Transverse colon (tissue), 4 donors: ENCODE data around the gene CDC14A. TPM values are rescaled to one million over a fixed set of nuclear protein-coding genes. Genes with fewer than 3 reads are reported as not detected.

Experiments
- DNase-seq: peaks from one replicate; pipeline ENCODE4 v3.0.0-alpha.2; 2019
- H3K27ac ChIP-seq, 4 donors: fragments of 200-600 bp; sonication (generic); 2 replicates each; pipeline ENCODE4 v1.5.1; 2016 to 2018; ENCODE audit warnings: inconsistent platforms in 4 of 4
- H3K27me3 ChIP-seq: fragments of 200-600 bp; sonication (generic); 2 replicates; pipeline ENCODE4 v1.5.1; 2017; ENCODE audit warnings: inconsistent platforms
- H3K36me3 ChIP-seq, 4 donors: fragments of 200-600 bp; sonication (generic); 2 replicates each; pipeline ENCODE4 v1.5.1; 2017 to 2019; ENCODE audit warnings: inconsistent platforms in 4 of 4
- H3K4me1 ChIP-seq, 4 donors: fragments of 200-600 bp; sonication (generic); 2 replicates each; pipeline ENCODE4 v1.5.1; 2017 to 2020; ENCODE audit warnings: inconsistent platforms in 4 of 4
- H3K4me3 ChIP-seq, 4 donors: fragments of 200-600 bp; sonication (generic); 1 replicate in 1 of 4; 2 replicates in 3 of 4; pipeline versions ENCODE4 v1.5.1 to v1.6.1; 2017 to 2019; ENCODE audit warnings: inconsistent platforms in 4 of 4
- H3K9me3 ChIP-seq, 2 donors: fragments of 200-600 bp; sonication (generic); 2 replicates each; pipeline ENCODE4 v1.5.1; 2017 to 2019; ENCODE audit warnings: inconsistent platforms in 2 of 2
- CTCF ChIP-seq, 5 experiments: fragments of 200-600 bp in 3 of 5; fragments of 450-650 bp in 2 of 5; sonication (generic) in 3 of 5; IDR thresholded peaks; 1 replicate in 2 of 5; 2 replicates in 3 of 5; pipeline ENCODE4 v1.5.1; 2016 to 2017; ENCODE audit warnings: antibody characterized with exemption in 5 of 5, inconsistent platforms in 3 of 5, mild to moderate bottlenecking in 2 of 5, moderate library complexity in 1 of 5
- EP300 ChIP-seq: sonication (generic); formaldehyde crosslinking; IDR thresholded peaks from one replicate; pipeline ENCODE4 v1.6.1; 2017; ENCODE audit warnings: antibody characterized with exemption, low read depth
- POLR2A ChIP-seq: fragments of 450-650 bp; IDR thresholded peaks from one replicate; pipeline ENCODE4 v1.6.1; 2016; ENCODE audit warnings: antibody characterized with exemption, mild to moderate bottlenecking, moderate library complexity
- POLR2AphosphoS5 ChIP-seq, 3 donors: sonication (generic); formaldehyde crosslinking; IDR thresholded peaks; one replicate each; pipeline ENCODE4 v1.6.1; 2016; ENCODE audit warnings: antibody characterized with exemption in 3 of 3
- WGBS, 2 donors: methylation state at CpG; one replicate each; pipeline ENCODE4 v1.1.5; 2018; ENCODE audit warnings: low coverage in 1 of 2; 5-methylcytosine and 5-hydroxymethylcytosine counted together
- in situ Hi-C, 4 donors: fragments of 200-750 bp; cut with MboI; loops; one replicate each; pipeline versions ENCODE4 v1.15.0 to v1.15.1; 2017; ENCODE audit warnings: low sequenced_read_pairs in 3 of 4, low pct_ligation_motif_present in 1 of 4, low pct_unique_long_range_greater_than_20kb in 1 of 4
- intact Hi-C: fragments of 100-400 bp; cut with DNase I; formaldehyde crosslinking; loops from one replicate; pipeline ENCODE4 v1.15.1; 2023; ENCODE audit warnings: low total_unique reads
- total RNA-seq, 4 donors: library from RNA; depleted of rRNA; stranded (reverse); fragments of >200 nt; gene quantifications; one replicate each; pipeline ENCODE4 v1.1.0, GENCODE V29; 2016

The CDC14A gene
- total RNA-seq, 4 donors from 2014 or later: 8.0 to 68.6 (median 48.5) TPM

GRCh38 chr1:100565937-100566699 lies 213.8 kb downstream of the CDC14A start:
- no peak overlapping the region for H3K4me3 ChIP-seq
- in situ Hi-C loops (no loop called here), intact Hi-C loops (no loop called here)
- H3K36me3 ChIP-seq: no peaks in the 10 kb centered on the region
- H3K9me3 ChIP-seq: no peaks in the 10 kb centered on the region
- H3K27ac ChIP-seq: no peak overlapping the region
- TF ChIP-seq POLR2A (no peak), CTCF (IDR thresholded peaks at IDR 0.05) (no peak), POLR2AphosphoS5 (IDR thresholded peaks at IDR 0.05) (no peak), EP300 (no peak)
- no peaks in the 10 kb centered on the region for H3K27me3 ChIP-seq
- 37 to 64% methylated on average over 5 of the region's 5 CpGs for WGBS, 2 donors
- DNase-seq: no peak
- H3K4me1 ChIP-seq: no peaks in the 10 kb centered on the region

GRCh38 chr1:100567062-100567461 lies 214.8 kb downstream of the CDC14A start:
- Histone ChIP-seq H3K4me3 (no peak overlapping the region), H3K36me3 (no peaks in the 10 kb centered on the region), H3K27ac (no peak overlapping the region), H3K27me3 (no peaks in the 10 kb centered on the region), H3K4me1 (no peaks in the 10 kb centered on the region), H3K9me3 (no peaks in the 10 kb centered on the region)
- in situ Hi-C loops (no loop called here), intact Hi-C loops (no loop called here)
- DNase-seq: no peak
- TF ChIP-seq CTCF (IDR thresholded peaks at IDR 0.05): no peak
- 0% methylated on average over 1 of the region's 1 CpG for WGBS, 2 donors

Other genes starting within 250 kb of the CDC14A start
- gene SASS6, start 219.6 kb upstream of the CDC14A start, total RNA-seq: 1 to 10 TPM; 1.2 to 2.4 (median 2.0) TPM
- 10 to 100 TPM in 3 of 4 donors, 1 to 10 TPM in 1; 3.7 to 25.4 (median 16.7) TPM for gene TRMT13, start 219.3 kb upstream of the CDC14A start, total RNA-seq
- gene LRRC39, start 174.2 kb upstream of the CDC14A start, total RNA-seq: 1 to 10 TPM in 1 of 4 donors, under 1 TPM in 2, not detected in 1; 0.48 to 2.6 (median 0.82) TPM
- gene DBT, start 102.7 kb upstream of the CDC14A start, total RNA-seq: 1 to 10 TPM; 1.8 to 7.6 (median 4.9) TPM
- 10 to 100 TPM in 3 of 4 donors, 1 to 10 TPM in 1; 6.0 to 41.9 (median 36.1) TPM for gene RTCA, start 86.3 kb upstream of the CDC14A start, total RNA-seq
- gene GPR88, start 185.6 kb downstream of the CDC14A start, total RNA-seq: under 1 TPM in 2 of 4 donors, not detected in 2; 0.64 to 0.68 TPM